ENCODE results near the gene PARP8.

Gene PARP8

DNA sequence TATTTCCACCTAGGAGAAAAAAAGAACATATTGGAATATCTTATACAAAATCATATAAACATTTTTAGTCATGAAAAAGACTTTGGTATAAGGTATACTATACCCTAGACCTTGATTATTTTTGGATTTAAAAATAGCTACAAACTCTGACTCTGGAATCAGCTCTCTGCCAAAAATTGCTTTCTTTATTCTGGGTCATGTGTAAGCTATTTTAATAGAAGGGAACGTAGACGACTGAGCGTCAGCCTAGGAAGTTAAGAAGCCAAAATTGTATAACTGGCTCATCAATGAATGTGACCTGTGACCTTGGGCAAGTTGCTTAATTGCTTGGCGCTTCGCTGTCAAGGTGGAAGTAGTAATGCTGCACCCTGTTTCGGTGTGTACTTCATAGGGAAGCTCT is 157.1 kb downstream of the PARP8 start:
- no peaks in the 10 kb centered on the region for H3K4me1 ChIP-seq (ENCODE audit: insufficient read depth, low read length)
- ATAC-seq (ENCODE audit: insufficient read depth, low read depth) (no peak), DNase-seq (no peak)
- H3K27ac ChIP-seq (ENCODE audit: low read length), result no peak overlapping the region
- no peak overlapping the region for H2AFZ ChIP-seq (ENCODE audit: low read depth, low read length)
- H3K9me3 ChIP-seq (ENCODE audit: insufficient read depth, low read length, severe bottlenecking), result no peaks in the 10 kb centered on the region
- no peaks in the 10 kb centered on the region for H4K20me1 ChIP-seq (ENCODE audit: insufficient read depth, low read length)
- H3K4me2 ChIP-seq (ENCODE audit: insufficient read depth, low read length), result no peak overlapping the region
- no peak for TF ChIP-seq EZH2 (IDR thresholded peaks at IDR 0.05; ENCODE audit: borderline replicate concordance, low read depth, low read length, severe bottlenecking)
- TF ChIP-seq, protein P1, sequence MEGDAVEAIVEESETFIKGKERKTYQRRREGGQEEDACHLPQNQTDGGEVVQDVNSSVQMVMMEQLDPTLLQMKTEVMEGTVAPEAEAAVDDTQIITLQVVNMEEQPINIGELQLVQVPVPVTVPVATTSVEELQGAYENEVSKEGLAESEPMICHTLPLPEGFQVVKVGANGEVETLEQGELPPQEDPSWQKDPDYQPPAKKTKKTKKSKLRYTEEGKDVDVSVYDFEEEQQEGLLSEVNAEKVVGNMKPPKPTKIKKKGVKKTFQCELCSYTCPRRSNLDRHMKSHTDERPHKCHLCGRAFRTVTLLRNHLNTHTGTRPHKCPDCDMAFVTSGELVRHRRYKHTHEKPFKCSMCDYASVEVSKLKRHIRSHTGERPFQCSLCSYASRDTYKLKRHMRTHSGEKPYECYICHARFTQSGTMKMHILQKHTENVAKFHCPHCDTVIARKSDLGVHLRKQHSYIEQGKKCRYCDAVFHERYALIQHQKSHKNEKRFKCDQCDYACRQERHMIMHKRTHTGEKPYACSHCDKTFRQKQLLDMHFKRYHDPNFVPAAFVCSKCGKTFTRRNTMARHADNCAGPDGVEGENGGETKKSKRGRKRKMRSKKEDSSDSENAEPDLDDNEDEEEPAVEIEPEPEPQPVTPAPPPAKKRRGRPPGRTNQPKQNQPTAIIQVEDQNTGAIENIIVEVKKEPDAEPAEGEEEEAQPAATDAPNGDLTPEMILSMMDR (IDR thresholded peaks at IDR 0.05; ENCODE audit: borderline replicate concordance, extremely low read depth, low read length, poor library complexity, severe bottlenecking), result no peak
- no peak overlapping the region for H3K9ac ChIP-seq (ENCODE audit: low read depth, low read length)
- H3K4me3 ChIP-seq (ENCODE audit: low read depth in 1 of 2, low read length in 2 of 2), result no peak overlapping the region
- H3K79me2 ChIP-seq (ENCODE audit: insufficient read depth, low read length), result no peaks in the 10 kb centered on the region
- peaks cover 86% of the 10 kb centered on the region for H3K36me3 ChIP-seq (ENCODE audit: insufficient read depth, low read length)
- no peaks in the 10 kb centered on the region for H3K27me3 ChIP-seq (ENCODE audit: insufficient read depth, low read length, poor library complexity)

DNA sequence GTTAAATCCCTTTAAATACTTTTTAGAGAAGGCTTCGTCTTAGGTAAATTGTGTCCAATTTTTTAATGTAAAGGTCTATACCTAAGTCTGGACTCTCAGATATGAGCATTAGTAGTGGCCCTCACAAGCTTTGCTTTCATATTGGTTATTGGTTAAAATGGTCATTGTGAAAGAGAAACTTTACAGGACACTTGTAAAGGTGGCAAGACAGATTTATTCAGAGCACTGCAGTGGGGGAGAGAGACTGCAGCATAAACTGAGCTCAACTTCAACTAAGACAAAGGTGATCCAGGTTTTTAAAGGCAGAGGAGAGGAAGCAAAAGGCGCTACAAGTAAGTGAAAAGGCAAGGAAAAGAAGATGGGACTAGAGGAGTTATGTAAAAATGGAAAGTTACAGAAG is 157.7 kb downstream of the PARP8 start:
- Histone ChIP-seq H3K27me3 (ENCODE audit: insufficient read depth, low read length, poor library complexity) (no peaks in the 10 kb centered on the region), H3K9me3 (ENCODE audit: insufficient read depth, low read length, severe bottlenecking) (no peaks in the 10 kb centered on the region), H3K79me2 (ENCODE audit: insufficient read depth, low read length) (no peaks in the 10 kb centered on the region), H4K20me1 (ENCODE audit: insufficient read depth, low read length) (no peaks in the 10 kb centered on the region), H3K9ac (ENCODE audit: low read depth, low read length) (no peak overlapping the region), H3K36me3 (ENCODE audit: insufficient read depth, low read length) (peaks cover 87% of the 10 kb centered on the region), H3K4me1 (ENCODE audit: insufficient read depth, low read length) (no peaks in the 10 kb centered on the region), H3K4me3 (ENCODE audit: low read depth in 1 of 2, low read length in 2 of 2) (no peak overlapping the region), H2AFZ (ENCODE audit: low read depth, low read length) (no peak overlapping the region), H3K4me2 (ENCODE audit: insufficient read depth, low read length) (no peak overlapping the region), H3K27ac (ENCODE audit: low read length) (no peak overlapping the region)
- DNase-seq (no peak), ATAC-seq (ENCODE audit: insufficient read depth, low read depth) (no peak)
- TF ChIP-seq EZH2 (IDR thresholded peaks at IDR 0.05; ENCODE audit: borderline replicate concordance, low read depth, low read length, severe bottlenecking), result no peak
- TF ChIP-seq, protein P1 (IDR thresholded peaks at IDR 0.05; ENCODE audit: borderline replicate concordance, extremely low read depth, low read length, poor library complexity, severe bottlenecking), result no peak

DNA sequence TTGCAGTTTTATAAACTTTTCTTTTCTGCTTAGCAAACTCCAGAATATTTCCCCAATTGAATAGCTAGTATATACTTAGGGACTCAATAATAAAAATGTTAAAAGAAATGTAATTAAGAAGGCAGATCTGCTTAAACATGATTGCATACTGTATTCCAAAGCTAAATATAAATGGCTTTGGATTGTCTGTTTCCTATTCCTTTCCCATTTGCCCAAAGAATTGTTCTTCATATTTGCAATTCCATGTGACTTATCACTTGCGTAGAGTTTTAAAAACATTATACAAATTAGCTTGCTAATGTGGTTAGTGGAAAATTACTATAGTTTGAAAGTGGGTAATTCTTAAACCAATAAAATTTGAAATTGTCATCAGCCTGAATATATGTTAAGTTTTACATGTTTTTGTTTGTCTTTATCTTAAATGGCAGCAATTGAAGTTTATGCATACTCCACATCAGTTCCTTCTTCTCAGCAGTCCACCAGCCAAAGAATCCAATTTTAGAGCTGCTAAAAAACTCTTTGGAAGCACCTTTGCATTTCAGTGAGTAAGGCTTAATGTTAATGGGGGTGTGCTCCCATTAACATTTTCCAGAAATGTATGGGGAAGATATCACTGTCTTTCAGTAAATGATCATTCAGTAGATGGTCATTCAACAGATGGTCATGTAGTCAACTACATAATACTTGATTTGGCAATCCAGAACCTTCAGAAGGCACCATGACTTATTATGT is 161.2 kb downstream of the PARP8 start:
- H3K9me3 ChIP-seq (ENCODE audit: insufficient read depth, low read length, severe bottlenecking), result no peaks in the 10 kb centered on the region
- H3K4me2 ChIP-seq (ENCODE audit: insufficient read depth, low read length), result no peak overlapping the region
- peaks cover 78% of the 10 kb centered on the region for H3K36me3 ChIP-seq (ENCODE audit: insufficient read depth, low read length)
- H3K9ac ChIP-seq (ENCODE audit: low read depth, low read length), result no peak overlapping the region
- H3K4me1 ChIP-seq (ENCODE audit: insufficient read depth, low read length), result no peaks in the 10 kb centered on the region
- DNase-seq (no peak), ATAC-seq (ENCODE audit: insufficient read depth, low read depth) (no peak)
- no peak overlapping the region for H3K27ac ChIP-seq (ENCODE audit: low read length)
- H4K20me1 ChIP-seq (ENCODE audit: insufficient read depth, low read length), result no peaks in the 10 kb centered on the region
- H2AFZ ChIP-seq (ENCODE audit: low read depth, low read length), result no peak overlapping the region
- TF ChIP-seq EZH2 (IDR thresholded peaks at IDR 0.05; ENCODE audit: borderline replicate concordance, low read depth, low read length, severe bottlenecking), result no peak
- TF ChIP-seq, protein P1 (IDR thresholded peaks at IDR 0.05; ENCODE audit: borderline replicate concordance, extremely low read depth, low read length, poor library complexity, severe bottlenecking), result no peak
- no peak overlapping the region for H3K4me3 ChIP-seq (ENCODE audit: low read depth in 1 of 2, low read length in 2 of 2)
- no peaks in the 10 kb centered on the region for H3K79me2 ChIP-seq (ENCODE audit: insufficient read depth, low read length)
- no peaks in the 10 kb centered on the region for H3K27me3 ChIP-seq (ENCODE audit: insufficient read depth, low read length, poor library complexity)

Measured in DND-41 (cell line).